Nucleus accumbens (tissue), 56 donors: ENCODE measurements around the gene FUS.
"Not testable (repeated sequence)": the region's sequence is repeated elsewhere in the genome, so short reads cannot be mapped to it uniquely, and the experiment has no call there.

Experiments
- DNase-seq, 56 donors: peaks; one replicate each; lab custom pipeline; 2025; lab: John Stamatoyannopoulos, UW

The FUS gene

DNA sequence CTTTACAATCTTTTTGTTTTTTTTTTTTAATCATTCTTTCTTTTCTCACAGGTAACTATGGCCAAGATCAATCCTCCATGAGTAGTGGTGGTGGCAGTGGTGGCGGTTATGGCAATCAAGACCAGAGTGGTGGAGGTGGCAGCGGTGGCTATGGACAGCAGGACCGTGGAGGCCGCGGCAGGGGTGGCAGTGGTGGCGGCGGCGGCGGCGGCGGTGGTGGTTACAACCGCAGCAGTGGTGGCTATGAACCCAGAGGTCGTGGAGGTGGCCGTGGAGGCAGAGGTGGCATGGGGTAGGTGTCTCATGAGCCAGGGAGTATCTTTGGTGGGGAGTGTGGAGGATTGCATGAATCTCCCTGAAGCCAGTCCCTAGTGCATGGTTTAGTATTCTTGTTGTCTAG, 4.9 kb downstream of the FUS start:
- DNase-seq: no peak

DNA sequence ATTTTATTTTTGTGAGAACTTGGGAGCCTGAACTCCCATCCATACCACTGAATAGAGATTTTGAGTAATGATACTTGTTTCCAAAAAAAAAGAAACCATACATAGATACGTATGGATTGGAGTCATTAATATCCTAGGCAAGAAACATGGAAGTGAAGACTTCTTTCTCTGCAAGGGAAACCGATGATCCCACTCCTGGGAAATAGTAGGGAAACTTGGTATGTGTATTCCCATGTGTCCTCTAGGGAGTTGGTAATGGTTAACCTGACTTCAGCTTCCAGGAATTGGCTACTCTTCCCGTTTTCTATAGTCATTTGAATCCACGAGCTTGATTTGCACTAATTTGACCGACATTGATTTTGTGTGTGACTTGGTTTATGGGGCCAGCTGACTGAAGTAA, 5.4 kb downstream of the FUS start:
- DNase-seq: no peak

DNA sequence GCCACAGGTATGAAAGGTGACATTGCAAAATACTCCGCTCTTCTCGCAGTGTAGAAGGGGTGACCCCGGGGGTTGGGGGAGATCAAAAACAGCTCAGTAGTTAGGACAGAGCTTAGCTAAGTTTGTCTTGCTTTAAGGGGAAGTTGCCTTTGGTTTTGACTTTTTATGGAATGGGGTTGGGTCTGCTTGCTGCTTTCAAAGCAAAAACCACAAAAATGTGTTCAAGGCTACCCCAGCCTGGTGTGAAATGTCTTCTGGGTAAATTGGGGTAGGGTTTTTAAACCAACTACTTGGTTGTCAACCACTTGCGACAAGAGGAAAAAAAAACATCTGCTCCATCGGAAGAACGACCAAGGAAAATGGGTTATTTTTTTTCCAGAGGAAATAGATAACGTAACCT, 6.2 kb downstream of the FUS start:
- DNase-seq: no peak

DNA sequence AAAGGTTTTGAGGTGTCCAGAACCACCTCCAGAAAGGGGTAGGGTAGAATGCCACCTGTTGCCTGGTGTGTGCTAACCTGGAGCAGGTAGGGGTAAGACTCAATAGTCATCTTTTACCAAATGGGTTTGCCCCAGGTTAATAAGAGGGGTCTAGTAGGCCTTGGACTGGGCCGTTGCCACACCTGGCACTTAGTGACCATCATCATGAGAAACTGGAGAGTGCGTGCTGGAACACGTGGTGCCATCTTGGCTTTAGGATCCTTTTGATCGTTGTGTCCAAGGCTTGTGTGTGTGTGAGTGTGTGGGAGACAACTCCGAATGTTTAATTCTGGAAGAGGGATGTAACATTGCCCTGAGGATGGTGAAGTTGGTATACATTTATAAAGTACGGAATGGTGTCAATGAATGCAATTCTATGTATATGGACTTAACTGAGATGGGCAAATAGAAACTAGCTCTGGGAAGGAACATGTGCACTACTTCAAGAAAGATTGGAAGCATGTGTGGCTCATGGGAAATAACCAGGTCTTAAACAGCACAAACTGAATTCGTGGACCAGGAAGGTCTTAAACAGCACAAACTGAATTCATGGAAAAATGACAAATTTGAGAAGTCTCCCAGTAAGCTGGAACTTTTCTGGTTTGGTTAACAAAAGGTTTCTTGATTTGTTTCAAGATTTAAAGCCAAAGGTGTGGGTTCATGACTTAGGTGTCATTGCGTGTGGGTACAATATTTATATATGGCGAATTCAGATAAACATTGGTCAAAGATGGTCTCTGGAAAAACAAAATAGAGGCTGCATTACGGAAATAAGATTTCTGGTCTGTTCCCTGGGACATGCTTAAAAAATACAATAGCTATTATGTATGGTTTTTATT, 7.2 kb downstream of the FUS start:
- DNase-seq: no peak

DNA sequence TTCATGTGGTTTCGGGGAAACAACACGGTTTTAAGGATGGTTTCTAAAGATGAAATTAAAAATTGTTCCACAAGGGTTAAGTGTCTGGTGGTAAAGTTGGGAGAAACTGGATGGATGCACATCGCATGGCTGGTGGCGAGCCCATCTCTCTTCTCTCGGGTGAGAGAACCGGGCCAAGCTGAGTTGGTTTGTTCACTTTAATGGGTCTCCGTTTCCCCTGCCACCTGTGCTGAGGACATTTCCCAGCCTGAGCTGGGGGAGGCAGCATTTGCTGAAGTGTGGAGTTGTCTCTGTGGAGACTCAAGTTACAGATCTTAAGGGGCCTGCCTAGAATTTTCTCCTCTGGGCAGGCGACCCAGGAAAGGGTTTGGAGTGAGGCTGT, 7.9 kb downstream of the FUS start:
- no peak for DNase-seq

DNA sequence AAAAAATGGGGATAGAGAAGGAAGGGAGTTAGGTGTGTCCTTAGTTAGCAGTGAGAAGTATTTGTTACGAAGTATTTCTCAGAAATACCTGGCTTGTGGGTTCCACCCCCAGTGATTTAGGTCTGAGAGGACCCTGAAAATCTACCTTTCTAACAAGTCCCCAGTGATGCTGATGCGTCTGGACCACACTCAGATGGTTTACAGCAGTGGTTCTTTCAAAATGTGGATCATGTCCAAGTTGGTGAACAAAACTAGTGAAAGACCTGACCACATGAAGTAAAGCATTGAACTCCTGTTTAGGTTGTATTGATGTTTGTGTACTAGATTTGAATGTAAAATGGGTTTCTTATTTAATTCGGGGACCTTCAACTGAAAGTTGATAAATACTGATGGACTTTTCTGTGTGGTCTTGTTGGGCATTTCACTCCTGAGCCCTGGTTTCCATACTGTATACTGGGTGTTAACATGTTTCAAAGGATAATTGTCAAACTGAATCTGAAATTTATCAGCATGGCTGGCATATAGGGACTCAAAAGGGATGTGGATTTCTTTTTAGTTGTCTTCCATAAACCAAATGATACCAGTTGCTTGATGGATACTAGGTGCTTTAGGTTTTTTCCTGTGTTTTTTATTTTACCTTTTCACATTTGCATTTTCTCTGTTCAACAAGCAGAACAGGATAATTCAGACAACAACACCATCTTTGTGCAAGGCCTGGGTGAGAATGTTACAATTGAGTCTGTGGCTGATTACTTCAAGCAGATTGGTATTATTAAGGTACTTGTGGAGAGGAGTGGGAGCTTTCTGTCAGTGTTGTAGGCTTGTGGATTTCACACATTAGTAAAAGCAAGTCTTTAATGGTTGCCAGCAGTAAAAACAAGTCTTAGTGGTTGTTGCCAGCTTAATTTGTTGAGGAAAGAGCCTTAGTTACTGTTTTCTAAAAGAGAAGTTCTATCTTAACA, 8.8 kb downstream of the FUS start:
- DNase-seq: no peak

DNA sequence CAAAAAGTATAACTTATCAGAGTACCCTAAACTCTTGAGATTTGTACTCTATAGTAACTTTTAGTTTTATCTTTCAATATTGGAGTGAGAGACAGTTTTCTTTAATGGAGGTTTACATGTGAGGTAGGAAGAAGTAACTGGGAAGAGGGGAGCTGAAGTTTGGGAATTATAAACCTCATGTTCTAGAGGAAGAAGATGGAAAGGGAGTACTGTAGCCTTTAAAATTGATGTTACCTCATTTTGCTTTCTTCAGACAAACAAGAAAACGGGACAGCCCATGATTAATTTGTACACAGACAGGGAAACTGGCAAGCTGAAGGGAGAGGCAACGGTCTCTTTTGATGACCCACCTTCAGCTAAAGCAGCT, 9.5 kb downstream of the FUS start:
- no peak for DNase-seq

DNA sequence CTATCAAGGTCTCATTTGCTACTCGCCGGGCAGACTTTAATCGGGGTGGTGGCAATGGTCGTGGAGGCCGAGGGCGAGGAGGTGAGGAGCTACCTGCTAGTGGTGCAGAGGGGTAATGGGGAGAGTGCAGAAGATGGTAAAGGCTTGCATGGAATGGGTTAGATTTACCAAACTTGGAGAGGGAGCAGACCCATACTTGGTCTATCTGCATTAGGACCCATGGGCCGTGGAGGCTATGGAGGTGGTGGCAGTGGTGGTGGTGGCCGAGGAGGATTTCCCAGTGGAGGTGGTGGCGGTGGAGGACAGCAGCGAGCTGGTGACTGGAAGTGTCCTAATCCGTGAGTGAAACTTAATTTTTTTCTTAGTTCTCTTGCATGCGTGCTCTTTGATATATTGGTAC, 10.1 kb downstream of the FUS start:
- DNase-seq: no peak

DNA sequence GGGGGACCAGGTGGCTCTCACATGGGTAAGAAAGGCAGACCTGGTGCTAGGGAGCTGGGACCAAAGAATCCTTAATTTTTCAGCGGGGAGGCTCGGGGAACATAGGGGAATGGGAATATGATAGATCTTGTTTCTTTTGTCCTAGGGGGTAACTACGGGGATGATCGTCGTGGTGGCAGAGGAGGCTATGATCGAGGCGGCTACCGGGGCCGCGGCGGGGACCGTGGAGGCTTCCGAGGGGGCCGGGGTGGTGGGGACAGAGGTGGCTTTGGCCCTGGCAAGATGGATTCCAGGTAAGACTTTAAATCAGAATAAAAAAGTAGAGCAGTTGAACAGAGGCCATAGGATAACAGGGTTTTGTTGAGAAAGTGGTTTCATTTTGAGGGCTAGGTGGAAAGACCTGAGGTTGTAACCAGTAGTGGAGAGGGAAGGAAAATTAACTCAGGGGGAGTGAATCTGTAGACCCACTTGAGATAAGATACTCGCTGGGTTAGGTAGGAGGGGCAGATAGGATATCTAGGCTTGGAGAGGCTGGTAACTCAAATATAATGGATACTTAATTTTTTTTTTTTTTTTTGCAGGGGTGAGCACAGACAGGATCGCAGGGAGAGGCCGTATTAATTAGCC, 11.0 kb downstream of the FUS start:
- no peak for DNase-seq

DNA sequence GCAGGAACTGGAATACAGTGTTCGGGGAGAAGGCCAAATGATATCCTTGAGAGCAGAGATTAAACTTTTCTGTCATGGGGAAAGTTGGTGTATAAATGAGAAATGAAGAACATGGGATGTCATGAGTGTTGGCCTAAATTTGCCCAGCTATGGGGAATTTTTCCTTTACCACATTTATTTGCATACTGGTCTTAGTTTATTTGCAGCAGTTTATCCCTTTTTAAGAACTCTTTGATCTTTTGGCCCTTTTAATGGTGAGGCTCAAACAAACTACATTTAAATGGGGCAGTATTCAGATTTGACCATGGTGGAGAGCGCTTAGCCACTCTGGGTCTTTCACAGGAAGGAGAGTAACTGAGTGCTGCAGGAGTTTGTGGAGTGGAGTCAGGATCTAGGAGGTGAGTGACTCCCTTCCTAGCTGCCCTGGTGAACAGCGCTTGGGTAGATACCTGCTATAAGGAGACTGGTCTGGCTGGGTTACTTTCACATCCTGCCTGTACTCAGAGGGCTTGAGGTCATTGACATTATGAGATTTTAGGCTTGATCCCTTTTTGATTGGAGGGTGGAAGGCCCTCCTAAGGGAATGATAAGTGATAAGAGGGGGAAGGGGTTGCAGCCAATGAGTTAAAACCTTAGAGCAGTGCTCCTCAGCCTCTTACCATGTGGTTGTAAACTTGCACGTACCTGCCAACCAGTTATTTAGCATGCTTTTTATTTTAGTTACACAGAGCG, 11.9 kb downstream of the FUS start:
- DNase-seq: no peak

DNA sequence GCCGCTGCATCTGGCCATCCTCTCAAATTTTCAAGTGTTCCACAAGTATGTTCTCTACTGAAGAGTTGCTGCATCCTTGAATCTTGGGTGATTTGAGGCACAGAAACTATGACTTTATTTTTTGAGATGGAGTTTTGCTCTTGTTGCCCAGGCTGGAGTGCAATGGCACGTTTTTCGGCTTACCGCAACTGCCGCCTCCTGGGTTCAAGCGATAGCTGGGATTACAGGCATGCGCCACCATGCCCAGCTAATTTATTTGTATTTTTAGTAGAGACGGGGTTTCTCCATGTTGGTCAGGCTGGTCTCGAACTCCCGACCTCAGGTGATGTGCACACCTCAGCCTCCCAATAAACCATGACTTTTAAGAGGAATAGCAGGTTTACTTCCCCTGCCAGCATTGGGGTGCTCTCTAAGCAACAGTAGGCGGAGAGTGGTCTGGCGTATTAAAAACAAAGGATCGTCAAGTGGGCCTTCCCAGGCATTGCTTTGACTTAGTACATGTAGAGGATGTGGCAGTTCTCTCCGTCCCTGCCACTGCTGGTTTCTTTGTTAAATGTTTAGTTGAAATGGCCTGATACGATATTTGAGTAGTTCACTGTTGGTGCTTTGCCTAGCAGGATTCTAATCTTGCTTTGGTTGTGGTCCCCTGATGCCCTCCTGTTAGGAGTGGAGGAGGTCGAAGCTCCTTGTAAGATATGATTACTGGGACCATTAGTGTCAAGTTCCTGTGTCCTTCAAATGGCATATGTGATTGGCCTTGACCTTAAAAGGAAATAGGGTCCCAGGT, 13.1 kb downstream of the FUS start:
- no peak for DNase-seq

DNA sequence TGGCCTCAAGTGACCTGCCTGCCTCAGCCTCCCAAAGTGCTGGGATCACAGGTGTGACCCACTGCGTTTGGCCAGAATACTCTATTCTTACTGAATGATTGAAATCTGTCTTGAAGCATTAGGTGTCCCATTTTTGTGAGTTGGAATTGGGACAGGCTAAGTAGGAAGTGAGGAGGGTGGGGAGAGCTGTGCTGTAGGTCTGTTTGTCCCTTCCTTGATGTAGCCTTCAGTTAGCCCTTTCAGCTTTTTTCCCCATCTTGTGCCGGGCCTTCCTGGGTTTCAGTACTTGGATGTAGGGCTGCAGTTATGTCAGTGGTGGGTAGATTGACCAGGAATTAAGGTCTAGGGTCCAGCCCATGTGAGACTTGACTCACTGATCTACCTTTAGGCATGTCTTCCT, 13.9 kb downstream of the FUS start:
- no peak for DNase-seq

DNA sequence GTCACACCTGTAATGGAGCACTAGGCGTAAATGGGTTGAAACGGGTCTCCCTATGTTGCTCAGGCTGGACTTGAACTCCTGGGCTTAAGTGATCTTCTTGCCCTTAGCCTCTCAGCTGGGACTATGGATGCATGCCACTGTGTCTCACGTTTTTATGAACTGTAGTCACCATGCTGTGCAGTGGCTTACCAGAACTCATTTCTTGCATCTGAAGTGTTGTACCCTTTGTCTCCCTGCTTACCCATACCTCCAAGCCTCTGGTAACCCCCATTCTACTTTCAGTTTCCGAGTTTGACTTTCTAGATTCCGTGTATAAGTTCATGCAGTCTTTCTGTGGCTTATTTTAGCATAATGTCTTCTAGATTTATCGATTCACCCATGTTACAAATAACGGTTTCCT, 15.0 kb downstream of the FUS start:
- DNase-seq: no peak

DNA sequence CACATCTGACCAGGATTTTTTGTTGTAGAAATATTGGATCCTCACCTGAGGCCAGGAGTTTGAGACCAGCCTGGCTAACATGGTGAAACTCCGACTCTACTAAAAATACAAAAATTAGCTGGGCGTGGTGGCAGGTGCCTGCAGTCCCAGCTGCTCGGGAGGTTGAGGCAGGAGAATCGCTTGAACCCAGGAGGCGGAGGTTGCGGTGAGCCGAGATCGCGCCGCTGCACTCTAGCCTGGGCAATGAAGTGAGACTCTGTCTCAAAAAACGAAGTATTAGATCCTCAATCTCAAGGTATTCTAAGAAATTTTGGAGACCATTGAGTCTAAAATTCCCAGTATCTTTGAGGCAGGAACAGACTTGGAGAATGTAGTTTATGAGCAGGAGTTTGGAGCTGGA, 15.9 kb downstream of the FUS start:
- not testable (repeated sequence) for DNase-seq

DNA sequence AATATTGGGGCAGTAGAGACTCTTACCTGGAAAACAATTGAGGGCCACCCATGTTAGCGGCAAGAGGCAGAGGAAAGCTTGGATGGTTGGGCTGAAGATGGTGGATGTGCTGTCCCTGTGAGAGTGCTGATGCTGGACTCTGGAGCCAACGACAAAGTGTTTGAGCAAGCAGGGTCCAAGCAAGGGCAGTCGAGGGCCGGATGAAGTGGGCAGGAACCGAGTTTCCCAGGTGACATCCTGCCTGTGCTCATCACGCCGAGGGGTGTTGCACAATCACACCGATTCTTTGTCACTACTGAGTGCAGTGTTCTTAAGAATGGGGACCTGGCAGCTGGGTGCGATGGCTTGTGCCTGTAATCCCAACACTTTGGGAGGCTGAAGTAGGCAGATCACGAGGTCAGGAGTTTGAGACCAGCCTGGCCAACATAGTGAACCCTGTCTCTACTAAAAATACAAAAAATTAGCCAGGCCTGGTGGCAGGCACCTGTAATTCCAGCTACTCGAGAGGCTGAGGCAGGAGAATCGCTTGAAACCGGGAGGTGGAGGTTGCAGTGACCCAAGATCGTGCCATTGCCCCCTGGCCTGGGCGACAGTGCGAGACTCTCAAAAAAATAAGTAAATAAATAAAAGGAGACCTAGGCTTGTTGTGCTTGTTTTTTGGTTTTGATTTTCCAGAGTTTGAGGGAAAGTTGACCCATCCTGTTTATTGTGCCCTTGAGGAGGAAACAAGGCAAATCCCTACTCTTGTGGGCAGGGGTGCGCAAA, 16.6 kb downstream of the FUS start:
- DNase-seq: no peak

DNA sequence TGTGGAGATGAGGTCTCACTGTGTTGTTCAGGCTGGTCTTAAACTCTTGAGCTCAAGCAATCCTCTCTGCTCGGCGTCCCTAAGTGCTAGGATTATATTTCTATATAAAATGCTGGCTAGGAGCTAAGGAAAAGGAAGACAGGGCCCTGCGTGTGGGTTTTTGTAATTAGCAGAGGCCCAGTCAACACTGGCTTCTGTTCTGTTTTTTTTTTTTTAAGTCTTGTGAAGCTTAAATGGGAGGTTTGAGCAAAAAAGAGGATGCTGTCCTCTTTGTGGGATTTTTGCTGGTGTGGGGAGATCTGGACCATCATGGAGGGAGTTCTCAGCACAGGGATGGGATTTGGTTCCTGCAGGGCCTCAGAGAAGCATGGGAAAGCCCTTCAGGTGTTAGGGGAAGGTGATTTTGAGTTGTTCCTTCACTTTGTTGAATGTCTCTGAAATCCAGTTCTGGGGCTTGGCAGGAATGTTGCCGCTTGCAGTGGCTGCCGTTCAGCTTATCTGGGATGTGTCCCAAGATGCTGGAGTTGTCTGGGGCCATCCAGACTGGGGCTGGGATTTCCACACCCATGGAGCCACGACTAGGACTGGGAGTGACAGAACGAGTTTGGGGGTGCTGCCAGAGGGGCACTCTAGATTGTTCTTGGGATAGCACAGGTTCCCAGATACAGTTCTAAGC, 18.4 kb downstream of the FUS start:
- DNase-seq: no peak

DNA sequence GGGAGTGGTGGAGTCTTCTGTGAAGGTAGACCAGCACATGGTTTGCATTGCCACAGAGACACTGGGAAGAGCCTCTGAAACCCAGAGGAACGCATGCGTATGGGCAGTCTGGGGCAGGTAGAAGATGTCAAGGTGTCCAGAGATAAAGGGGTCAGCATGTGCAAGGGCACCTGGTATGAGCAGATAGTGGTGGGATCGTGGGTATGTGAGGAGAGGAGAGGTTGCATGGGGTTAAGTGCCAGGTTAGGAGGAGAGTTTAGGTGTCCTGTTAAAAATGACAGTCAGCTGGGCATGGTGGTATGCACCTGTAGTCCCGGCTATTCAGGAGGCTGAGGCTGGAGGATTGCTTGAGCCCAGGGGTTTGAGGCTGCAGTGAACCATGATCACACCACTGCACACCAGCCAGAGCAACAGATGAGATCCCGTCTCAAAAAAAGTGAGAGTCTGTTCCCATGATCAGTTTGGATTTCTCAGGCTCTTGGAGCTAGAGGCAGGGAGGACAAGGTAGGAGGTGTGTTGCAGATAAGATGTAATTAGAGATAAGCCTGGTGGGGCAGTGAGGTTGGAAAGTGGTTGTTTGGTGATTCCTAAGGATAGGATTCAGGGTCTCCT, 19.6 kb downstream of the FUS start:
- DNase-seq: no peak

DNA sequence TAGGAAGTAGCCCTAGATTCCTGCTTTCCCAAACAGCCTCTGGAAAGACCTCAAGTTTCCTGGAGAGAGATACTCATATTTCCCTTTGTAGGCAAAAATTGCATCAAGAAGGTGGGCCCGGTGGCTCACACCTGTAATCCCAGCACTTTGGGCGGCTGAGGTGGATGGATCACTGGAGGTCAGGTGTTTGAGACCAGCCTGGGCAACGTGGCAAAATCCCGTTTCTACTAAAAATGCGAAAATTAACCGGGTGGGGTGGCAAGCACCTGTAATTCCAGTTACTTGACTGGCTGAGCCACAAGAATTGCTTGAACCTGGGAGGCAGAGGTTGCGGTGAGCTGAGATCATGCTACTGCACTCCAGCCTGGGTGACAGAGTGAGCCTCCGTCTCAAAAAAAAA, 20.2 kb downstream of the FUS start:
- not testable (repeated sequence) for DNase-seq
